C4-2B (cell line): Measurements from ENCODE around the gene ZNF211.

ENCODE experiments used
- H3K27ac ChIP-seq: fragments of 450-650 bp; 2 replicates; pipeline ENCODE4 v1.5.1; 2017
- ZFX ChIP-seq: fragments of 450-650 bp; IDR thresholded peaks from 2 replicates; pipeline ENCODE4 v1.6.1; 2017
- TF ChIP-seq, protein P1 (sequence below): fragments of 450-650 bp; conservative IDR thresholded peaks from 2 replicates; pipeline ENCODE4 v1.5.1; 2017; ENCODE audit warnings: mild to moderate bottlenecking

Gene ZNF211

GRCh38 chr19:57664269-57665127, 31.5 kb downstream of the ZNF211 start:
- TF ChIP-seq, protein P1, sequence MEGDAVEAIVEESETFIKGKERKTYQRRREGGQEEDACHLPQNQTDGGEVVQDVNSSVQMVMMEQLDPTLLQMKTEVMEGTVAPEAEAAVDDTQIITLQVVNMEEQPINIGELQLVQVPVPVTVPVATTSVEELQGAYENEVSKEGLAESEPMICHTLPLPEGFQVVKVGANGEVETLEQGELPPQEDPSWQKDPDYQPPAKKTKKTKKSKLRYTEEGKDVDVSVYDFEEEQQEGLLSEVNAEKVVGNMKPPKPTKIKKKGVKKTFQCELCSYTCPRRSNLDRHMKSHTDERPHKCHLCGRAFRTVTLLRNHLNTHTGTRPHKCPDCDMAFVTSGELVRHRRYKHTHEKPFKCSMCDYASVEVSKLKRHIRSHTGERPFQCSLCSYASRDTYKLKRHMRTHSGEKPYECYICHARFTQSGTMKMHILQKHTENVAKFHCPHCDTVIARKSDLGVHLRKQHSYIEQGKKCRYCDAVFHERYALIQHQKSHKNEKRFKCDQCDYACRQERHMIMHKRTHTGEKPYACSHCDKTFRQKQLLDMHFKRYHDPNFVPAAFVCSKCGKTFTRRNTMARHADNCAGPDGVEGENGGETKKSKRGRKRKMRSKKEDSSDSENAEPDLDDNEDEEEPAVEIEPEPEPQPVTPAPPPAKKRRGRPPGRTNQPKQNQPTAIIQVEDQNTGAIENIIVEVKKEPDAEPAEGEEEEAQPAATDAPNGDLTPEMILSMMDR, result no peak
- no peak for TF ChIP-seq ZFX
- no peak overlapping the region; the same call in 1 of the 2 replicates for H3K27ac ChIP-seq

DNA sequence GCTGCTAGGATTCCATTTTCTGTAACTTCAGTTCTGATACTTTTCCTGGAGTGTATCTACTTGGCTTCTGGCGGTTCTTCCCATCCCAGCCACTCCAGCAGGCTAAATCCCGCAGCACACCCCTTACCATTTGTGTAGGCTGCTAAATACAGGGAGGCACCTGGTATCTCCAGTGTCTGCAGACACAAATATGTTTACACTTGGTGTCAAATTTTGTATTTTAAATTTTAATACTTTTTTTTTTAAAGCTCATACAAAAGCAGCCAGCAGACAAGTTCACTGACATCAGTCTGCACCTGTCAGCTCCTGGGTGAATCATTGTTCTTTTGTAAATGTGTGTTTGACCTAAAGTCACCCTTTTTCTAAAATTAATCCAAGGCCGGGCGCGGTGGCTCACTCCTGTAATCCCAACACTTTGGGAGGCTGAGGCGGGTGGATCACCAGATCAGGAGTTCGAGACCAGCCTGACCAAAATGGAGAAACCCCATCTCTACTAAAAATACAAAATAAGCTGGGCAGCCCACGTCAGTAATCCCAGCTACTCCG, 32.4 kb downstream of the ZNF211 start:
- no peak overlapping the region for H3K27ac ChIP-seq
- TF ChIP-seq, protein P1, result no peak
- no peak for TF ChIP-seq ZFX

DNA sequence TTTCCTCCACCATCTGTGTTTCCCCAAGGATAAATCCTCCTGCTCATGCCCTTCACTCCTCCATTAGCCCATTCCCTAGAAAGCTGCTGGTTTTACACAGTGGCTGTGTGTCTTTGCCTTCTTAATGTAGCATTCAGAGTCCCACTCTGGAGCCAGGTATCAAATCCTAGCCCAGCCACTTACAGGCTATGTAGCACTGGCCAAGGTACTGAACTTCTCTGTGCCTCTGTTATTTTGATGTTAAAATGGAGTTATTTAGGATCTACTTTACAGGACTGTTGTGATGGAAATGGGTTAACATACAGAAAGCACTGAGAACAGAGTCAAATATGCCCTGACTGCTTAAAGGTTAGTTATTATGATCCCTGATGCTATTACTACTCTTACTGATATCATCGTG, 34.3 kb downstream of the ZNF211 start:
- H3K27ac ChIP-seq, result no peak overlapping the region
- TF ChIP-seq, protein P1, result no peak
- TF ChIP-seq ZFX, result no peak

DNA sequence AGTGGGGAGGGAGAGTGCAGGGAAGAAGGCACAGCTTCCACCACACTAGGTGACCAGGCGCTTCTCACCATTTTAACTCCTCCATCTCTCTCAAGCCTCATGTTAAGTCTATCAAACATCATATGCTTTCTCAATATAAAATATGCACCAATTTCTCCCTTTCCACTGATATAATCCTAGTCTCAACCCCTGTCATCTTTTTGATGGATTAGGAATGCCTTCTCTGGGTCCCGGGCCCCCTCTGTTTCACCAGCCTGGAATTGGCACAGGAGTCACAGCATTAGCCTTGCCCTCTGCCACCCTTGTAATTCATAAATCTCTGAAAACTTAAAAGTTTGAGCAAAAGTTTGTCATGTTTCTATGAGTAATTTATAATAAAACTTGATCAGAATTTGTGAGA, 35.7 kb downstream of the ZNF211 start, which contains the start of gene ZSCAN4:
Gene ZSCAN4, plus strand, starts transcription at position 301 of the 400 bp plus-strand sequence. CDS start 7,211 bp downstream, outside the sequence.
- no peak for TF ChIP-seq ZFX
- TF ChIP-seq, protein P1, result no peak
- no peak within 1 kb of the TSS for H3K27ac ChIP-seq

GRCh38 chr19:57671124-57671895, 38.3 kb downstream of the ZNF211 start:
- no peak for TF ChIP-seq ZFX
- TF ChIP-seq, protein P1, result no peak
- no peak overlapping the region for H3K27ac ChIP-seq

- no peak overlapping the region for H3K27ac ChIP-seq
- TF ChIP-seq, protein P1, result no peak
- TF ChIP-seq ZFX, result no peak
Measured at GRCh38 chr19:57672466-57672865, 39.5 kb downstream of the ZNF211 start.

DNA sequence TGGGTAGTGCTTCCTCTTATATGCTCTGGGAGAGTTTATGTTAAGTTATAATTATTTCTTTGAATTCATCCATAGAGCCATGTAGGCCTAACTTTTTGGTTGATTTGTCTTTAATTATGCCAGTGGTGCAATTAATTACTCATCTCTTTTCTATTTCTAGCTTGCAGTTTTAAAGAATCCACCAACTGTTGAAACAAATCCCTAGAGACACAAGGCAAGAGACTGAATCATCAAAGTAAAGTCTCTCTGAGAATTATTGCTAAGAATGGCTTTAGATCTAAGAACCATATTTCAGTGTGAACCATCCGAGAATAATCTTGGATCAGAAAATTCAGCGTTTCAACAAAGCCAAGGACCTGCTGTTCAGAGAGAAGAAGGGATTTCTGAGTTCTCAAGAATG, 42.9 kb downstream of the ZNF211 start:
- H3K27ac ChIP-seq, result no peak overlapping the region
- no peak for TF ChIP-seq ZFX
- TF ChIP-seq, protein P1, result no peak
